Measurements from ENCODE around the gene FOXR1. TPM values are rescaled to one million over a fixed set of nuclear protein-coding genes. Genes with fewer than 3 reads are reported as not detected.

The FOXR1 gene
- total and polyA plus RNA-seq, 7 donors, result not detected

GRCh38 chr11:119029340-119030028, 57.9 kb downstream of the FOXR1 start:
- DNase-seq, result peak in 1 of 2 donors; percentile 65
- ATAC-seq, result peak in 2 of 4 donors; percentile 9 to 16

DNA sequence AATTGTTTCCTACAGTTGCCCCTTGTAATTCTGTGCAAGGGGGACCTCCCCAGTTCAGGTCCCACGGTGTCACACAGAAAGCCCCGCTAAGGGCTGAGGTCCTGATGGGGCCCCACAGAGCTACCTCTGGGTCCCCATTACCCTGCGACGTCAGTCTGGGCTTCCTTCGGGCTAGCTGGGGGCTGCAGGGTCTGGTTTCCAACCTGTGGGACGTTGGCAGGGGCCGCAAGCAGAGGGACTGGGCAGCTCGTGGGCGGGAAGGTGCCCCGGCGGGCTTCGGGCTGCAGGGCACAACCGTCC, 58.4 kb downstream of the FOXR1 start:
- TF ChIP-seq CTCF (IDR thresholded peaks at IDR 0.05), result no peak
- no peak for DNase-seq
- Histone ChIP-seq H3K36me3 (ENCODE audit: insufficient read depth in 1 of 2, low read depth in 1 of 2) (peaks cover 0 to 15% of the 10 kb centered on the region in 2 donors), H3K27me3 (ENCODE audit: insufficient read depth in 3 of 3, low read length in 2 of 3) (no peaks in the 10 kb centered on the region), H3K27ac (peak overlapping the region; percentile 93), H3K4me3 (peak overlapping the region; percentile 95), H3K4me1 (peaks cover 45% of the 10 kb centered on the region), H3K9me3 (no peaks in the 10 kb centered on the region)
- intact Hi-C loops (cut with DNase I), result no loop called here
- 4 to 12% (median 8%) methylated on average over 8 to 13 of the region's 13 CpGs for WGBS, 3 donors
- no peak for ATAC-seq

More at GRCh38 chr11:119029340-119030028, 57.9 kb downstream of the FOXR1 start:
- no peaks in the 10 kb centered on the region for H3K9me3 ChIP-seq
- peak overlapping the region; percentile 95 for H3K4me3 ChIP-seq
- peaks cover 0 to 20% of the 10 kb centered on the region in 2 donors for H3K36me3 ChIP-seq (ENCODE audit: insufficient read depth in 1 of 2, low read depth in 1 of 2)
- peak overlapping the region; percentile 93 for H3K27ac ChIP-seq
- peaks cover 50% of the 10 kb centered on the region for H3K4me1 ChIP-seq
- WGBS, 3 donors, result 37 to 61% (median 44%) methylated on average over 10 of the region's 10 CpGs
- H3K27me3 ChIP-seq (ENCODE audit: insufficient read depth in 3 of 3, low read length in 2 of 3), result no peaks in the 10 kb centered on the region
- no peak for TF ChIP-seq CTCF (IDR thresholded peaks at IDR 0.05)
- intact Hi-C loops (cut with DNase I), result no loop called here

DNA sequence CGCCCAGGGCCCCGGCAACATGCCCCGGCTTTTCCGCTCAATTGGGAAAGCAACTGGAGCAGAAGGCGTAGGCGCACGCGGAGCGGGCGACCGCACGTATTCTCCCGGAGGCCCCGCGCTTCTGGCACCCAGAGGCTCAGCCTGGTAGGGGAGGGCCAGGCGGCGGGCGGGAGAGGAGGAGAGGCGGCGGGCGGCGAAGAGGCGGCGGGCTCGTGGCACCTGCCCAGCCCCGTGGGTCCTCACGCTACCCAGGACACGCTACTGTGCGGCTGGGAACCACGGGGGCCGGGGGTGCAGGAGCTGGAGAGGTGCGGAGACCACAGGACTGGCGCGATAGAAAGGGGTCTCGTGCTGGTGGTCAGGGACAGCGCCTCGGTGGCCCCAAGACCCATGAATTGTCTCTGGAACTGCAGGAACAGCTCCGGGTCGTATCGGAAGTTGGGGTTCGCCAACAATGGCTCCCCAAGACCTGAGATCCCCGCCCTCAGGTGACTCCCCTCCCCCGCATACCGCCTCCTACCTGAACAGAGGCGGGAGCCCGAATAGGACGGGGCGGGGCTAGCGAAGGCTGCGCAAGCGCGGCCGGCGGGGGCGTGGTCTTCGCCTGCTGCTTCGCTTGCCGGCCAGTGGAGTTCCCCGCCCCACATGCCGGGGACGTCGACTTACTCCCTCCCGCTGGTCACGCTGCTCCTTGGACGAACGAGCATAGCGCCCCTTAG, 58.9 kb downstream of the FOXR1 start, which contains the start of gene SLC37A4:
SLC37A4 (minus strand) TSS at position 549 of the 719 bp plus-strand sequence.
- intact Hi-C loops (cut with DNase I), result no loop called here
- Histone ChIP-seq H3K9me3 (no peaks in the 10 kb centered on the region), H3K4me3 (peak within 1 kb of the TSS; percentile 95), H3K27me3 (ENCODE audit: insufficient read depth in 3 of 3, low read length in 2 of 3) (no peaks in the 10 kb centered on the region), H3K27ac (peak within 1 kb of the TSS; percentile 93), H3K36me3 (ENCODE audit: insufficient read depth in 1 of 2, low read depth in 1 of 2) (peaks cover 0 to 10% of the 10 kb centered on the region in 2 donors), H3K4me1 (peaks cover 40% of the 10 kb centered on the region)
- peak; percentile 85 to 92 (median 90) for ATAC-seq
- TF ChIP-seq CTCF (IDR thresholded peaks at IDR 0.05), result peak; percentile 86
- peak; percentile 98 to 99 for DNase-seq
- WGBS, 3 donors, result 0 to 1% (median 0%) methylated on average over 59 to 67 of the region's 67 CpGs

Other genes starting within 250 kb of the FOXR1 start
- gene DDX6, start 180.6 kb upstream of the FOXR1 start, total RNA-seq, result 10 to 100 TPM; 77.6 to 90.9 (median 79.0) TPM
- 10 to 100 TPM; 18.8 to 43.0 (median 21.5) TPM for gene DDX6, start 180.6 kb upstream of the FOXR1 start, polyA plus RNA-seq
- under 1 TPM in 1 of 4 donors, not detected in 3; 0.17 TPM for gene CXCR5, start 87.9 kb upstream of the FOXR1 start, total RNA-seq
- gene CXCR5, start 87.9 kb upstream of the FOXR1 start, polyA plus RNA-seq, result under 1 TPM; 0.14 to 0.25 (median 0.21) TPM
- 100 to 1,000 TPM in 1 of 4 donors, 10 to 100 TPM in 3; 52.4 to 124 (median 68.0) TPM for gene BCL9L, start 45.8 kb upstream of the FOXR1 start, total RNA-seq
- 10 to 100 TPM in 1 of 3 donors, 1 to 10 TPM in 2; 8.1 to 31.2 (median 8.6) TPM for gene BCL9L, start 45.8 kb upstream of the FOXR1 start, polyA plus RNA-seq
- not detected for gene UPK2, start 15.5 kb upstream of the FOXR1 start, total RNA-seq
- under 1 TPM in 1 of 3 donors, not detected in 2; 0.23 TPM for gene UPK2, start 15.5 kb upstream of the FOXR1 start, polyA plus RNA-seq
- gene CENATAC, start 26.4 kb downstream of the FOXR1 start, total RNA-seq, result 10 to 100 TPM in 3 of 4 donors, 1 to 10 TPM in 1; 5.4 to 18.9 (median 10.9) TPM
- 10 to 100 TPM in 2 of 3 donors, 1 to 10 TPM in 1; 9.4 to 23.5 (median 10.1) TPM for gene CENATAC, start 26.4 kb downstream of the FOXR1 start, polyA plus RNA-seq
- gene RPS25, start 46.6 kb downstream of the FOXR1 start, total RNA-seq, result 1,000 to 10,000 TPM; 1,024 to 1,264 (median 1,219) TPM
- 1,000 to 10,000 TPM; 1,713 to 2,514 (median 2,031) TPM for gene RPS25, start 46.6 kb downstream of the FOXR1 start, polyA plus RNA-seq
- 10 to 100 TPM; 46.1 to 61.5 (median 56.8) TPM for gene TRAPPC4, start 47.0 kb downstream of the FOXR1 start, total RNA-seq
- 10 to 100 TPM; 39.0 to 99.5 (median 52.8) TPM for gene TRAPPC4, start 47.0 kb downstream of the FOXR1 start, polyA plus RNA-seq
- gene SLC37A4, start 59.1 kb downstream of the FOXR1 start, total RNA-seq, result 10 to 100 TPM; 17.0 to 26.9 (median 20.5) TPM
- 10 to 100 TPM; 10.6 to 34.3 (median 25.9) TPM for gene SLC37A4, start 59.1 kb downstream of the FOXR1 start, polyA plus RNA-seq
- 10 to 100 TPM; 24.1 to 40.1 (median 33.2) TPM for gene HYOU1, start 85.4 kb downstream of the FOXR1 start, total RNA-seq
- gene HYOU1, start 85.4 kb downstream of the FOXR1 start, polyA plus RNA-seq, result 10 to 100 TPM; 21.2 to 46.2 (median 30.0) TPM
- 10 to 100 TPM; 16.2 to 25.4 (median 19.6) TPM for gene VPS11, start 96.1 kb downstream of the FOXR1 start, total RNA-seq
- gene VPS11, start 96.1 kb downstream of the FOXR1 start, polyA plus RNA-seq, result 10 to 100 TPM; 16.4 to 23.2 (median 21.8) TPM
- gene HMBS, start 113.1 kb downstream of the FOXR1 start, total RNA-seq, result 10 to 100 TPM; 18.1 to 33.3 (median 25.8) TPM
- gene HMBS, start 113.1 kb downstream of the FOXR1 start, polyA plus RNA-seq, result 10 to 100 TPM; 38.3 to 45.3 (median 40.4) TPM
- gene DPAGT1, start 130.1 kb downstream of the FOXR1 start, total RNA-seq, result 10 to 100 TPM in 3 of 4 donors, 1 to 10 TPM in 1; 9.4 to 12.9 (median 12.3) TPM
- gene DPAGT1, start 130.1 kb downstream of the FOXR1 start, polyA plus RNA-seq, result 10 to 100 TPM; 12.1 to 38.7 (median 27.3) TPM
- gene C2CD2L, start 135.6 kb downstream of the FOXR1 start, total RNA-seq, result 10 to 100 TPM; 10.9 to 16.8 (median 15.0) TPM
- 10 to 100 TPM; 14.5 to 28.7 (median 15.2) TPM for gene C2CD2L, start 135.6 kb downstream of the FOXR1 start, polyA plus RNA-seq
- 10 to 100 TPM; 10.1 to 16.2 (median 14.3) TPM for gene HINFP, start 149.8 kb downstream of the FOXR1 start, total RNA-seq
- gene HINFP, start 149.8 kb downstream of the FOXR1 start, polyA plus RNA-seq, result 10 to 100 TPM in 2 of 3 donors, 1 to 10 TPM in 1; 8.3 to 20.6 (median 10.9) TPM
- under 1 TPM in 3 of 4 donors, not detected in 1; 0.12 to 0.38 (median 0.30) TPM for gene ABCG4, start 177.3 kb downstream of the FOXR1 start, total RNA-seq
- under 1 TPM; 0.03 to 0.22 (median 0.08) TPM for gene ABCG4, start 177.3 kb downstream of the FOXR1 start, polyA plus RNA-seq
- 10 to 100 TPM; 18.1 to 28.7 (median 27.1) TPM for gene NLRX1, start 197.0 kb downstream of the FOXR1 start, total RNA-seq
- 10 to 100 TPM in 2 of 3 donors, 1 to 10 TPM in 1; 8.8 to 15.4 (median 10.3) TPM for gene NLRX1, start 197.0 kb downstream of the FOXR1 start, polyA plus RNA-seq
- not detected for gene NHERF4, start 213.7 kb downstream of the FOXR1 start, total RNA-seq
- gene NHERF4, start 213.7 kb downstream of the FOXR1 start, polyA plus RNA-seq, result under 1 TPM; 0.06 to 0.17 (median 0.07) TPM
- gene CBL, start 234.6 kb downstream of the FOXR1 start, total RNA-seq, result 1 to 10 TPM; 3.6 to 7.6 (median 7.2) TPM
- 1 to 10 TPM in 2 of 3 donors, under 1 TPM in 1; 0.94 to 3.4 (median 2.2) TPM for gene CBL, start 234.6 kb downstream of the FOXR1 start, polyA plus RNA-seq

Data from psoas muscle (tissue), 8 donors.